GM12875 (cell line): ENCODE results near the gene KRABD2.

ENCODE experiments used
- H3K4me3 ChIP-seq: one replicate; pipeline ENCODE4 v1.5.1; 2011; ENCODE audit warnings: low read depth, low read length, control low read depth
- TF ChIP-seq, protein P1 (sequence below): IDR thresholded peaks from 2 replicates; pipeline ENCODE4 v1.5.1; 2011; ENCODE audit warnings: low read depth, mild to moderate bottlenecking, control low read depth, inconsistent platforms, low read length, moderate library complexity, borderline replicate concordance; ENCODE audit not compliant: insufficient read depth

KRABD2 gene

GRCh38 chr17:8372422-8372821, 4.1 kb downstream of the KRABD2 start:
- TF ChIP-seq, protein P1, sequence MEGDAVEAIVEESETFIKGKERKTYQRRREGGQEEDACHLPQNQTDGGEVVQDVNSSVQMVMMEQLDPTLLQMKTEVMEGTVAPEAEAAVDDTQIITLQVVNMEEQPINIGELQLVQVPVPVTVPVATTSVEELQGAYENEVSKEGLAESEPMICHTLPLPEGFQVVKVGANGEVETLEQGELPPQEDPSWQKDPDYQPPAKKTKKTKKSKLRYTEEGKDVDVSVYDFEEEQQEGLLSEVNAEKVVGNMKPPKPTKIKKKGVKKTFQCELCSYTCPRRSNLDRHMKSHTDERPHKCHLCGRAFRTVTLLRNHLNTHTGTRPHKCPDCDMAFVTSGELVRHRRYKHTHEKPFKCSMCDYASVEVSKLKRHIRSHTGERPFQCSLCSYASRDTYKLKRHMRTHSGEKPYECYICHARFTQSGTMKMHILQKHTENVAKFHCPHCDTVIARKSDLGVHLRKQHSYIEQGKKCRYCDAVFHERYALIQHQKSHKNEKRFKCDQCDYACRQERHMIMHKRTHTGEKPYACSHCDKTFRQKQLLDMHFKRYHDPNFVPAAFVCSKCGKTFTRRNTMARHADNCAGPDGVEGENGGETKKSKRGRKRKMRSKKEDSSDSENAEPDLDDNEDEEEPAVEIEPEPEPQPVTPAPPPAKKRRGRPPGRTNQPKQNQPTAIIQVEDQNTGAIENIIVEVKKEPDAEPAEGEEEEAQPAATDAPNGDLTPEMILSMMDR = no peak
- no peak overlapping the region for H3K4me3 ChIP-seq

- no peak overlapping the region for H3K4me3 ChIP-seq
- TF ChIP-seq, protein P1 = no peak
Measured at GRCh38 chr17:8371786-8372185, 4.7 kb downstream of the KRABD2 start.

DNA sequence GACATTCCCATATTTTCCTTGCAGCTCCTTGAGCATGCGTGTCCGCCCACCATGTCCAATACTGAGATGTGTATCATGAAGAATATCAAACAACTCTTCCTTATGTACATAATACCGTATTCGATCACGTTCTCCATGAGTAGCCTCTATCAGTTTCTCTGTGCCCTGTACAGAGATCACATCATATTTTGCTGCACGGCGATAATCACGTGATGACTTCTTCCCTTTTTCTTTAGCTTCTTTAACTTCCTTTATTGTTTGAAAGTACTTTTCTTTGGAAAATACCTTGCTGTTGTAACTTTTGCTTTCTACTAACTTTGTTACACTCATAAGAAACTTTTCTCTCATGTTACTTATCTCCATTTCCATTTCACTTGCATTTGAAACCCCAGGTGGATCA, 6.6 kb downstream of the KRABD2 start:
- TF ChIP-seq, protein P1 = no peak
- no peak overlapping the region for H3K4me3 ChIP-seq

DNA sequence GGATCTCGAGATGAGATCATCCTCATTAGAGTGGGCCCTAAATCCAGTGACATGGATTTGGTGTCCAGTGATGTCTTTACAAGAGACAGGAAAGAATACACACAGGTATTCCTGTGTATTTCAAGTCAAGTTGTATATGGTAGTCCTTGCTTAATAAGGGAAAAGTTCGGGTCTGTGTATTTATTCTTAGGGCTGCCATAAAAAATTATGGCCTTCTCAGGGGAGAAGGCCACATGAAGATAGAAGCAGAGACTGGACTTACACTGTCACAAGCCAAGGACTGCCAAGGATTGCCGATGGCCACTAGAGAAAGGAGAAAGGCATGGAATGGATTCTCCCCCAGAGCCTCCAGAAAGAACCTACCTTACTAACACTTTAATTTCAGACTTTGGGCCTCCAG, 8.3 kb downstream of the KRABD2 start:
- H3K4me3 ChIP-seq = no peak overlapping the region
- TF ChIP-seq, protein P1 = no peak

DNA sequence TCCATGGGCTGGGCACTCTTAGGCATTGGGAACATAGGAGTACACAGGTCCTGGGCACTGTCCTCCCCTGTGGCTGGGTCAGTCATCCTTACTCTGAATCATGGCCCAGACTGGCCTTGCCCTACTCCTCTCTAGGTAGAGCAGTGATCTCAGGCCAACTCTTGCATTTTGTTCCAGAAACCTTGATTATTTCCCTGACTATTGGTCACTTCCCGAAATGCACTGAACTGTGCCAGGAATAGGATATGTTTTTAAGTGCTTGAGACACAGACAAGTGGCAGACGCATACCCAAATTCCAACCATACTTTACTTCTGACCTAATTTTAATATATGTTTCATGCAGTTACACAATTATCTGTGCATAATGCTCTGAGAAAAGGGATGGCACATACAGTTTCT, 10.3 kb downstream of the KRABD2 start:
- no peak overlapping the region for H3K4me3 ChIP-seq
- TF ChIP-seq, protein P1 = no peak

- H3K4me3 ChIP-seq = no peak overlapping the region
- TF ChIP-seq, protein P1 = no peak
Measured at GRCh38 chr17:8365143-8365542, 11.4 kb downstream of the KRABD2 start.

DNA sequence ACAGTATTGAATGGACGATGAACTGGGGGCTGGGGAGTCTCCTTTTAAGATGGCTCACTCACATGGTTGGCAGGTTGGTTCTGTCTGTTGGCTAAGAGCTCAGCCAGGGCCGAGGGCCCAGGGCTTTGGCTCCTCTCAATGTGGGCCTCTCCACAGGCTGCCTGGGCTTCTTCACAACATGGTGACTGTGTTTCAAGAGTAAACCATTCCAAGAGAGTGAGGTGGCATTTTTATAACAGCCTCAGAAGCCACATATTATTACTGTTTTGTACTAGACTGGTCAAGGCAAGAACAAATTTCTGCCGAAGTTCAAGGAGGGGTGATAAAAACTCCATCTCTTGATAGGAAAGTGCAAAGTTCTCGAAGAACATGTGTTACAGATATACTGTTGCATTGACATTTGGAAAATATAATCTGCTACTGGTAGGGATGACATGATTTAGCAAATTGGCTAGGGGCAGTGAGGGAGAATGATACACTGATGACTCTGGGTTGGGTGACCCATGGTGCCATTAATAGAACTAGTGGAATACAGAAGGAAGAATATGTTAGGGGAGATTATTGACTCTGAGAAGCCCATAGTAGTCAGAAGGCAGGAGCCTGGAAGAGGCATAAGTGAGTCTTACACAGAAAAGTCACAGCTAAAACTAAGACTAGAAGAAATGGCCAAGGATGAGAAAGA, 13.7 kb downstream of the KRABD2 start:
- no peak overlapping the region for H3K4me3 ChIP-seq
- TF ChIP-seq, protein P1 = no peak
